LHCN-M2 (cell line): ENCODE results near the gene WDR12. TPM values are rescaled to one million over a fixed set of nuclear protein-coding genes. Genes with fewer than 3 reads are reported as not detected.
"Not testable (repeated sequence)": the region's sequence is repeated elsewhere in the genome, so short reads cannot be mapped to it uniquely, and the experiment has no call there.

Experiments used
- DNase-seq: peaks from one replicate; pipeline ENCODE4 v3.0.0-alpha.2; 2012; ENCODE audit warnings: low read depth
- total RNA-seq: library from RNA; depleted of rRNA; stranded (reverse); fragments of >200 nt; gene quantifications from 2 replicates; pipeline ENCODE4 v1.2.3, GENCODE V29; 2014

The WDR12 gene
- total RNA-seq, 1 experiment from 2014 or later, result 41.0 TPM

DNA sequence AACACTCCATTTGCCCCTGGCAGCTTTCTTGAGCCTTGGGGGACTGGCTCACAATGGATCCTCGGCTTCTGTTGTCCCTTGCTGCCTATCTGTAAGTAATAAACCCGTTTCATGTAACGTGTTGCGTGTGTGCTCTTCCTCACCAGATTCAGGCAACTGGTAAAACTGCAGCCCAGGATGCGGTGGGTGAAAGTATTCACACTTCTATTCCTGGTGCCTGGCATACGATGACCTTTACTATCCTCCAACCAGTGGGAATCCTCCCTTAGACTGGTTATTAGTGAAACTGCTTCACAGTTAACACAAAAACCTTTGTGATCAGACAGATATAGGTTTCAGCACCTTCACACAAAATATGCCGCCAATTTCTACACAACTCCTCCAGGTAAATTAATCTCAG is 26.3 kb downstream of the WDR12 start:
- DNase-seq, result no peak

- DNase-seq, result peak; percentile 45
Observed at GRCh38 chr2:202883987-202884675, 27.3 kb downstream of the WDR12 start.

- DNase-seq, result no peak
Observed at GRCh38 chr2:202881570-202881969, 29.9 kb downstream of the WDR12 start.

DNA sequence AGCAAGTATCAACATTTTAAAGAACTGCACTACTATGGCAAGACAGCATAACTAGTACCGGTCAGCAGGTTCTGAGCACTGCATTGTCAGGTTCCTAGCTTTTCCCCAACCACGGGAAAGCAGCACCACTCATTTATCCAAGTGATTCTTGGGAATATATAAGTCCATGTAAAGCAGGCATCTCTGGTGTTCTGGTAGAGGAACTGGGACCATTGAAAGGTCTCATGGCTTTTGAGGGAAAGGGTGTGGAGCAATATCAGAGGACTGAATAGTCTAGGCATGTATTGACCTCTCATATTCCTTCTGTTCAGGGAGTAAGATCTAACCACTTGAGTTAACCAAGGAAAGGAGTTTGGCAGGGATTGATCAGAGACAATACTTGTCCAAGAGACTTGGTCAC is 33.8 kb downstream of the WDR12 start:
- DNase-seq, result no peak

GRCh38 chr2:202871300-202872141 is 40.0 kb downstream of the WDR12 start, which contains the start of gene ICA1L:
ICA1L (minus strand) TSS chr2:202871766; CDS start chr2:202829009, 42,757 bp downstream.
- DNase-seq, result peak; percentile 59

- peak; percentile 64 for DNase-seq
Observed at GRCh38 chr2:202870431-202871299, 40.8 kb downstream of the WDR12 start.

GRCh38 chr2:202861987-202862386 is 49.5 kb downstream of the WDR12 start:
- DNase-seq, result no peak

GRCh38 chr2:202858601-202859000 is 52.9 kb downstream of the WDR12 start:
- no peak for DNase-seq

- DNase-seq, result not testable (repeated sequence)
Observed at GRCh38 chr2:202849343-202849742, 62.1 kb downstream of the WDR12 start.

DNA sequence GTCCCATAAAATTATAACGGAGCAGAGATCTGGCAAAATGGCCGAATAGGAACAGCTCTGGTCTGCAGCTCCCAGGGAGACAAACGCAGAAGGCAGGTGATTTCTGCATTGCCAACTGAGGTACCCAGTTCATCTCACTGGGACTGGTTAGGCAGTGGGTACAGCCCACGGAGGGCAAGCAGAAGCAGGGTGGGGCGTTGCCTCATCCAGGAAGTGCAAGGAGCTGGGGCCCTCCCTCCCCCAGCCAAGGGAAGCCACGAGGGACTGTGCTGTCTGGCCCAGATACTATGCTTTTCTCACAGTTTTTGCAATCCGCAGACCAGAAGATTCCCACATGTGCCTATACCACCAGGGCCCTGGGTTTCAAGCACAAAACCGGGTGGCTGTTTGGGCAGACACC is 62.7 kb downstream of the WDR12 start:
- no peak for DNase-seq

GRCh38 chr2:202847693-202848524 is 63.6 kb downstream of the WDR12 start:
- DNase-seq, result no peak

GRCh38 chr2:202844656-202845055 is 66.8 kb downstream of the WDR12 start:
- DNase-seq, result no peak

- DNase-seq, result no peak
Observed at GRCh38 chr2:202842690-202843089, 68.8 kb downstream of the WDR12 start.

- no peak for DNase-seq
Observed at GRCh38 chr2:202841090-202841867, 70.2 kb downstream of the WDR12 start.

DNA sequence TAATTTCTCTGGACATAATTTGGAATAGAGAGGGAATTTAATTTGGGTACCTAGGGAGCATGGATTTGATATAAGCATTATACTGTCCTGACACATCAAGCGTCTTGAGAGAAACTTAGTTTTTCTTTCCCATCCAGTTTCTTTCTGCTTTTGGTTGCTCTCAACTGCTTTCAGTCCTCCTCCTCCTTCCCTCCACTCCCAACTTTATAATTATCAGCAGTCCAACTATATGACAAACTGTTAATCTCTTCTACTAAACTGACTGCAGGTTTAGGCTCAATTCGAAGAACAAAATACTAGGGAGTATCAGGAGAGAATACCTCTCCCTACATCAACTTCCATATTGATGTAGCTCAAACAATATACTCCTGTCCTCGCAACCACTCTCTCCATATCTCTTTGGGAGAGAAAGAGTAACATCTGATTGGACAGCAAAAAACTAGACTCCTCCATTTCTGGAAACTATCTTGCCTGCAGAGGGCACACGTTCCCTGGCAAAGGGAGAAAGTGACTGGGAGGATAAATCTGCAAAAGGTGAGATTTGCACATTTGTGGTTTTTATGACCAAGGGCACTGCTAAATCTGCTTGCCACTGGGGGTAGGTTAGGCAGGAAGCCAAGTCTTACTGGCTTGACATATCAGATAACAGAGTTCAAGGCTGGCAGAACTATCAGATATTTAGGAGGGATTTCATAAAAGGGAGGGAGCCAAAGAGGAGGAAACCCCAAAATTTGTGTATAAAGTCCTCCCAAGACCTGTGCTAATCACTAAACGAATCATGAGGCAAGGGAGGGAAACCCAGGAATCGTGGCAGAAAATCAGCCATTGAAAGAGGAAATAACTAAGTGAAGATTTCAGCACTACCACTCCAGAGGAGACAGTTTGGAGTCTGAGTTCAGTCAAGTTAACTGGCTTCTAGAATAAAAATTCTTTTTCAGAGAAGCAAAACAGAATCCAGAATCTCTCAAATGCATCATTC is 79.9 kb downstream of the WDR12 start:
- peak; percentile 71 for DNase-seq

GRCh38 chr2:202824901-202825300 is 86.6 kb downstream of the WDR12 start:
- no peak for DNase-seq
